ENCODE results near the gene HTRA2.
"Not testable (repeated sequence)": the region's sequence is repeated elsewhere in the genome, so short reads cannot be mapped to it uniquely, and the experiment has no call there.

The HTRA2 gene

GRCh38 chr2:74559912-74560311 is 30.2 kb downstream of the HTRA2 start:
- H3K4me3 ChIP-seq (ENCODE audit: low read length), result no peak overlapping the region
- no peak for DNase-seq (ENCODE audit: low read depth)
- no peak for TF ChIP-seq CTCF (conservative IDR thresholded peaks at IDR 0.05; ENCODE audit: low read length)

GRCh38 chr2:74560591-74560990 is 30.9 kb downstream of the HTRA2 start:
- H3K4me3 ChIP-seq (ENCODE audit: low read length), result no peak overlapping the region
- TF ChIP-seq CTCF (conservative IDR thresholded peaks at IDR 0.05; ENCODE audit: low read length), result no peak
- no peak for DNase-seq (ENCODE audit: low read depth)

- not testable (repeated sequence) for DNase-seq (ENCODE audit: low read depth); H3K4me3 ChIP-seq (ENCODE audit: low read length)
Measured at GRCh38 chr2:74561022-74561421, 31.3 kb downstream of the HTRA2 start.

- no peak for TF ChIP-seq CTCF (conservative IDR thresholded peaks at IDR 0.05; ENCODE audit: low read length)
- H3K4me3 ChIP-seq (ENCODE audit: low read length), result no peak overlapping the region
- no peak for DNase-seq (ENCODE audit: low read depth)
Measured at GRCh38 chr2:74562126-74562775, 32.5 kb downstream of the HTRA2 start.

- no peak overlapping the region for H3K4me3 ChIP-seq (ENCODE audit: low read length)
- peak; percentile 38 for DNase-seq (ENCODE audit: low read depth)
- no peak for TF ChIP-seq CTCF (conservative IDR thresholded peaks at IDR 0.05; ENCODE audit: low read length)
Measured at GRCh38 chr2:74564222-74564621, 34.5 kb downstream of the HTRA2 start.

- TF ChIP-seq CTCF (conservative IDR thresholded peaks at IDR 0.05; ENCODE audit: low read length), result no peak
Measured at GRCh38 chr2:74566076-74566753, 36.5 kb downstream of the HTRA2 start.

GRCh38 chr2:74566754-74567085 is 37.0 kb downstream of the HTRA2 start:
- no peak overlapping the region for H3K4me3 ChIP-seq (ENCODE audit: low read length)
- peak; percentile 99 for DNase-seq (ENCODE audit: low read depth)
- no peak for TF ChIP-seq CTCF (conservative IDR thresholded peaks at IDR 0.05; ENCODE audit: low read length)

More at GRCh38 chr2:74566076-74566753, 36.5 kb downstream of the HTRA2 start:
- no peak overlapping the region for H3K4me3 ChIP-seq (ENCODE audit: low read length)
- no peak for DNase-seq (ENCODE audit: low read depth)
